MCF 10A (cell line): ENCODE data around the gene SF1. TPM values are rescaled to one million over a fixed set of nuclear protein-coding genes. Genes with fewer than 3 reads are reported as not detected.

ENCODE experiments used
- BruUV-seq: library from RNA; stranded (reverse); fragments of 400-500 nt; replicated peaks from 2 replicates; lab custom pipeline; 2021; lab: Mats Ljungman, UMichigan
- CTCF ChIA-PET: fragments of 300-600 bp; sonication (Branson Sonifier 250); formaldehyde crosslinking; extraction: SDS; loops from one replicate; lab custom pipeline; 2021; ENCODE audit warnings: antibody characterized with exemption, inconsistent platforms; lab: Yijun Ruan, JAX
- POLR2A ChIA-PET: fragments of 300-600, 350-650 bp; sonication (Branson Sonifier 250); formaldehyde crosslinking; extraction: SDS; loops from one replicate; lab custom pipeline; 2020; ENCODE audit warnings: antibody characterized with exemption, inconsistent platforms; lab: Yijun Ruan, JAX
- DNase-seq: peaks from one replicate; pipeline ENCODE4 v3.0.0-alpha.2; 2018; ENCODE audit not compliant: unreplicated experiment
- H3K27ac Mint-ChIP-seq: one replicate; pipeline ENCODE4 v1.8.0; 2022; ENCODE audit warnings: mild to moderate bottlenecking, low read depth, mixed read lengths; ENCODE audit not compliant: unreplicated experiment
- H3K27me3 Mint-ChIP-seq: one replicate; pipeline ENCODE4 v1.8.0; 2022; ENCODE audit warnings: mixed read lengths; ENCODE audit not compliant: insufficient read depth, unreplicated experiment
- H3K36me3 Mint-ChIP-seq: one replicate; pipeline ENCODE4 v1.8.0; 2022; ENCODE audit warnings: mild to moderate bottlenecking, moderate library complexity, mixed read lengths; ENCODE audit not compliant: insufficient read depth, unreplicated experiment
- H3K4me1 Mint-ChIP-seq: one replicate; pipeline ENCODE4 v1.8.0; 2022; ENCODE audit warnings: mixed read lengths; ENCODE audit not compliant: insufficient read depth, unreplicated experiment
- H3K4me3 Mint-ChIP-seq: one replicate; pipeline ENCODE4 v1.8.0; 2022; ENCODE audit warnings: mild to moderate bottlenecking, moderate library complexity, mixed read lengths; ENCODE audit not compliant: unreplicated experiment
- H3K9me3 Mint-ChIP-seq: one replicate; pipeline ENCODE4 v1.8.0; 2022; ENCODE audit warnings: mixed read lengths; ENCODE audit not compliant: unreplicated experiment
- intact Hi-C: fragments of 100-400 bp; cut with micrococcal nuclease; formaldehyde crosslinking; loops from 2 replicates; pipeline ENCODE4 v1.14.1; 2022
- total RNA-seq: library from RNA; stranded (reverse); gene quantifications from 2 replicates; pipeline ENCODE4 v1.2.3, GENCODE V29; 2022
- TF ChIP-seq, protein P1 (sequence below): fragments of 200-600 bp; IDR thresholded peaks from one replicate; pipeline ENCODE4 v1.8.0; 2022; ENCODE audit warnings: antibody characterized with exemption, mild to moderate bottlenecking; ENCODE audit not compliant: unreplicated experiment

The SF1 gene
- total RNA-seq, 1 experiment from 2014 or later, result 503 TPM

DNA sequence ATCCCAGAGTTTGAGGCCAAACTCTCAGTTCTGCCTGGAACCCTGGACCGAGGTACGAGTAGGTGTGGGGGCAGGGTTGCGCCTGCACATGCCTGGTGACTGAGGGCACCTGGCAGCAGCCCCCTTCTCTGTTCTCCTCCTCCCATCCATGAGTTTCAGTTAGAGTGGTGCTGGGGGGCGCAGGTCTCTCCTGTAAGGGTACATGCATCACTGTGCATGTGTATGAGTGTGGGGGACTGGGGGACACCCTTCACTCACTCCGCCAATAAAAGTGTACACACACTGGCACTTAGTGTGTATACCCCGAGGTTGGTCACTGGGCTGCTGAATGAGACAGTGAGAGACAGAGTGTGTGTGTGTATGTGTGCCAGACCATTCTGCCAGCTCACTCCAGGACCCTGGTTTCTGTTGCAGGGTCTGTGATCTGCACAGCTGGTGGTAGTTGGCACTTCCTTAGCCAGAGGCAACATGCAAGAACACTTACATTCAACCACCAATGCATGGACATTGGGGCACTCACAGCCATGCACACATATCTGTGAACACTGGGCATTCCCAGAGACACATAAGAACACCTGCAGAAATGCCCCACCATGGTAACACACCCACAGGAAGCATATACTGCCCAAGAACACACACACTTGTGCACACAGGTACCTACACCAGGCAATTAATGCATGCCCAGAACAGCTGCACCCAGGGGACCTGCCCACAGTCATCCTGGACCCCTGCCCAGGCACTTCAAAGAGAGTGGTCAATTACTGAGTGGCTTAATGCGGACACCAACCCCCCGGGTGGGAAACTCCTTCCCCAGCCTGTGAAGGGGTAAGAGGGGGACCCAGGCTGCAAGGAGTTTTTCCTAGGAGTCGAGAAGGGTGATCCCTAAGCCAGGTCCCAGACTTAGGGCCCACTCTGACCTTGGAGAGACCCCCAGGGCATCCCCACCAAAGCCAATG, 54.2 kb downstream of the SF1 start:
- intact Hi-C loops, result loop anchor here (1.0 kb wide), 2 partner anchors 36 to 171 kb away; no protein-coding TSS in a partner anchor
- H3K4me3 Mint-ChIP-seq, result no peak overlapping the region

DNA sequence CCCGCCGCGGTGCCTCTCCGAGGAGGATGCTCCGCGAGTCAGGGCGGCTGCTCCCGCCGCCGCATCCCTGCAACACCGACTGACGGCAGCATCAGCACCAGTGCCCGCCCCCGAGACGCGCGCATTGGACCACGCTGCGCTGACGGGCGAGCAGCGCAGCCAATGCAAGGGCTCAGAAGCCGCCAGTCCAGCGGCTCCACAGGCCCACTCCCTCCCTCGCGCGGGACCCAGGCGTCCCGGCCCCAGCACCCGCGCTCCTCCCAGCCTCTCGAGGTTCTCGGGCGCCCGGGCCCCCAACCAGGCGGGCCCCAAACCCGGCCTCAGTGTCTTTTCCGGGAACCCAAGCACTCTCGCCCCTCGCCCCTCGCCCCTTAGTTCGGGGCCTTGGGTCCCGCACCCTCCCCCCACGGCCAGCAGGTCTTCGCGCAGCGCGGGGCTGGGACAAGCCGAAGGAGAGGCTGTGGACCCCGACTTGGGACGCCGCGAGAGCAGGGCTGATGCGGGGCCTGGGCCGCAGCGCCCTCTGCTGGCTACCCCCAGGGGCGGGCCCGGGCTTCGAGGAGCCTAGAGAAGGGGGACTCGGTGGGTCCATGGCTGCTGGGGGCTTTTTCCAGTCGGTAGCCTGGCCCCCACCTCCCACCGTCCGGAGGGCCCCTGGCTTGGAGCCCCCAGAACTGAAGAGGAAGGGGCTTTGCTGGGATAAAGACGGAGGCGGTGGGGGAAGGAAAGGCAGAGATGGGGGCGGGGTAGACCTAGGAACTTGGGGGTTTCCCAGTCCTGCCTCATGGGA, 55.0 kb downstream of the SF1 start, which contains the start of gene NRXN2:
TSS of gene NRXN2 (minus strand) at position 81 of the 790 bp plus-strand sequence. CDS start 9,498 bp downstream, outside the sequence.
- H3K36me3 Mint-ChIP-seq, result no peaks in the 10 kb centered on the region
- H3K9me3 Mint-ChIP-seq, result no peaks in the 10 kb centered on the region
- TF ChIP-seq, protein P1, sequence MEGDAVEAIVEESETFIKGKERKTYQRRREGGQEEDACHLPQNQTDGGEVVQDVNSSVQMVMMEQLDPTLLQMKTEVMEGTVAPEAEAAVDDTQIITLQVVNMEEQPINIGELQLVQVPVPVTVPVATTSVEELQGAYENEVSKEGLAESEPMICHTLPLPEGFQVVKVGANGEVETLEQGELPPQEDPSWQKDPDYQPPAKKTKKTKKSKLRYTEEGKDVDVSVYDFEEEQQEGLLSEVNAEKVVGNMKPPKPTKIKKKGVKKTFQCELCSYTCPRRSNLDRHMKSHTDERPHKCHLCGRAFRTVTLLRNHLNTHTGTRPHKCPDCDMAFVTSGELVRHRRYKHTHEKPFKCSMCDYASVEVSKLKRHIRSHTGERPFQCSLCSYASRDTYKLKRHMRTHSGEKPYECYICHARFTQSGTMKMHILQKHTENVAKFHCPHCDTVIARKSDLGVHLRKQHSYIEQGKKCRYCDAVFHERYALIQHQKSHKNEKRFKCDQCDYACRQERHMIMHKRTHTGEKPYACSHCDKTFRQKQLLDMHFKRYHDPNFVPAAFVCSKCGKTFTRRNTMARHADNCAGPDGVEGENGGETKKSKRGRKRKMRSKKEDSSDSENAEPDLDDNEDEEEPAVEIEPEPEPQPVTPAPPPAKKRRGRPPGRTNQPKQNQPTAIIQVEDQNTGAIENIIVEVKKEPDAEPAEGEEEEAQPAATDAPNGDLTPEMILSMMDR, result peak; percentile 96
- DNase-seq, result peak; percentile 74
- H3K4me1 Mint-ChIP-seq, result no peaks in the 10 kb centered on the region
- peak within 1 kb of the TSS; percentile 62 for H3K4me3 Mint-ChIP-seq
- no TSS peak for BruUV-seq
- no peak within 1 kb of the TSS for H3K27ac Mint-ChIP-seq
- H3K27me3 Mint-ChIP-seq, result peaks cover 62% of the 10 kb centered on the region
- POLR2A ChIA-PET, result no interaction called here
- intact Hi-C loops, result loop anchor here (1.0 kb wide), 2 partner anchors 35 to 170 kb away; no protein-coding TSS in a partner anchor
- CTCF ChIA-PET, result interaction anchor here (1.2 to 1.6 kb wide), 2 partner anchors 35 to 72 kb away, joined by 4 to 5 read pairs; no protein-coding TSS in a partner anchor

More for the DNA sequence above, 54.2 kb downstream of the SF1 start:
- Mint-ChIP-seq H3K9me3 (no peaks in the 10 kb centered on the region), H3K27me3 (peaks cover 54% of the 10 kb centered on the region), H3K36me3 (no peaks in the 10 kb centered on the region), H3K27ac (no peak overlapping the region), H3K4me1 (no peaks in the 10 kb centered on the region)
- TF ChIP-seq, protein P1, result no peak
- ChIA-PET CTCF (interaction anchor here (0.6 to 1.0 kb wide), 2 partner anchors 15 to 1235 kb away, joined by 3 to 4 read pairs; no protein-coding TSS in a partner anchor), POLR2A (no interaction called here)
- BruUV-seq, result no TSS peak
- DNase-seq, result no peak

DNA sequence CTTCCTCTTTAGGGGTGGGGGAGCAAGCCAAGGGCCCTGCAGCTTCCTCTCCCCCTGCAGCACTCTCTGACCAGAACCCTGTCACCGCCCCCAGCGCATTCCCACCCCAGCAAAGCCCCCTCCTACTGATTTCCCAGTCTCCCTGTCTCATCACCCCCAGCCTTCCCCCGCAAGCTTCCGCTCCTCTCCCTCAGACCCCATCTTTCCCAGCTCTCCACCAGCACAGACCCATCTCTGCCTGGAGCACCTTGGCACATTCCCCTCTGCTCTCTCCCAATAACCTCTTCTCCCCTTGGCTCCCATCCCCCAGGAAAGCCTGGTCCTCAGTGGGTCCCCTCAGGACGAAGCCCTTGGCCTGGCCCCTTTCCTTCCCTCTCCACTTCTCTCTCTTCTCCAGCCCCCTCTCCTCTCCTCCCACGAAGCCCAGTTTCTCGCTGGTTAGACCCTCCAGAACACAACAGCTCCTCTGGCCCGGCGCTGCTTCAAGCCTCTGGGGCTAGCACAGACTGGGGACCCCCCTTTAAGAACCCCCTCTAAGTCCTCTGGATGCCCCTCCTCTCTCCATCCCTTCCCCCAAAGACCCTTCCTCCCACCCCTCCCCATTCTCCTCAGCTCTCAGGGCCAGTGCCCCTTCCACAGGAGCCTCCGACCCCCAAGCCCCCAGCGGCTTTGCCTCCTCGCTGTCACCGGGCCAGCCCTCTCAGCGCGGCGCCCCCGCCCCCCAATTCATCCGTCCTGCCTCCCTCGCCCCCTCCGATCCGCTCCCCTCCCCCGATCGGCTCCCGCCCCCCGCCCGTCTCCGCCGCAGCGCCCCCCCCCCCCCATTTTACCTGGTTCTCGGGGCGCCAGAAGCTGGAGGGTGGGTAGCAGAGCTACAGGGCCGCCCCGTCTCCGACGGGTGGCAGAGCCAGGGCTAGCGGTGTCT, 55.9 kb downstream of the SF1 start:
- ChIA-PET CTCF (interaction anchor here (0.5 to 1.6 kb wide), 7 partner anchors 18 to 387 kb away, joined by 3 to 5 read pairs (median 4); no protein-coding TSS in a partner anchor), POLR2A (interaction anchor here (0.6 kb wide), 1 partner anchor 288 kb away, joined by 3 read pairs; no protein-coding TSS in a partner anchor)
- H3K27ac Mint-ChIP-seq, result no peak overlapping the region
- DNase-seq, result no peak
- H3K27me3 Mint-ChIP-seq, result peaks cover 62% of the 10 kb centered on the region
- H3K4me1 Mint-ChIP-seq, result no peaks in the 10 kb centered on the region
- intact Hi-C loops, result loop anchor here (1.0 kb wide), 2 partner anchors 34 to 169 kb away; no protein-coding TSS in a partner anchor
- H3K36me3 Mint-ChIP-seq, result no peaks in the 10 kb centered on the region
- no peak overlapping the region for H3K4me3 Mint-ChIP-seq
- no peaks in the 10 kb centered on the region for H3K9me3 Mint-ChIP-seq
- no TSS peak for BruUV-seq
- TF ChIP-seq, protein P1, result no peak
